ENCODE measurements around the gene PITX1.
"Not testable (repeated sequence)": the region's sequence is repeated elsewhere in the genome, so short reads cannot be mapped to it uniquely, and the experiment has no call there.

The PITX1 gene

GRCh38 chr5:135007305-135007704 lies 26.7 kb downstream of the PITX1 start:
- no peak overlapping the region for H3K23ac ChIP-seq (ENCODE audit: low read length)
- DNase-seq: no peak
- no peak overlapping the region for H3K4me3 ChIP-seq (ENCODE audit: low read length)
- no peak overlapping the region for H2BK5ac ChIP-seq (ENCODE audit: low read length)
- H3K79me2 ChIP-seq (ENCODE audit: control insufficient read depth, insufficient read depth, low read length): no peaks in the 10 kb centered on the region
- H2AK5ac ChIP-seq (ENCODE audit: low read length): no peak overlapping the region
- no peak overlapping the region for H3K27ac ChIP-seq (ENCODE audit: low read depth, low read length)
- no peak overlapping the region for H2BK15ac ChIP-seq (replicated peaks; ENCODE audit: low read depth)
- H3K36me3 ChIP-seq (ENCODE audit: control insufficient read depth, insufficient read depth, low read length): no peaks in the 10 kb centered on the region
- no peak overlapping the region for H3K4me2 ChIP-seq (ENCODE audit: low read length)
- no CpG with 5 or more reads among the region's 9 CpGs for WGBS (ENCODE audit: extremely low coverage, insufficient coverage, low lambda C conversion rate)
- H3K27me3 ChIP-seq (ENCODE audit: insufficient read depth, low read length, poor library complexity): no peaks in the 10 kb centered on the region
- H3K18ac ChIP-seq (ENCODE audit: low read length): no peak overlapping the region
- H4K8ac ChIP-seq (ENCODE audit: low read depth, low read length): no peak overlapping the region
- no peaks in the 10 kb centered on the region for H3K79me1 ChIP-seq (ENCODE audit: low read length)
- H3K56ac ChIP-seq (ENCODE audit: low read length): no peak overlapping the region
- no peak overlapping the region for H4K5ac ChIP-seq (ENCODE audit: low read length)
- H3K4me1 ChIP-seq (ENCODE audit: control insufficient read depth, low read depth, low read length): no peaks in the 10 kb centered on the region
- H3K9ac ChIP-seq (ENCODE audit: low read length): no peak overlapping the region
- no peak overlapping the region for H2BK120ac ChIP-seq (ENCODE audit: low read depth, low read length)
- H3K4ac ChIP-seq (ENCODE audit: low read depth, low read length): no peak overlapping the region

GRCh38 chr5:135005076-135005475 lies 29.0 kb downstream of the PITX1 start:
- Histone ChIP-seq H3K23ac (ENCODE audit: low read length) (no peak overlapping the region), H2BK120ac (ENCODE audit: low read depth, low read length) (no peak overlapping the region), H3K4ac (ENCODE audit: low read depth, low read length) (no peak overlapping the region), H4K8ac (ENCODE audit: low read depth, low read length) (no peak overlapping the region), H3K79me1 (ENCODE audit: low read length) (no peaks in the 10 kb centered on the region), H3K79me2 (ENCODE audit: control insufficient read depth, insufficient read depth, low read length) (no peaks in the 10 kb centered on the region), H3K56ac (ENCODE audit: low read length) (no peak overlapping the region), H3K9ac (ENCODE audit: low read length) (no peak overlapping the region), H3K4me1 (ENCODE audit: control insufficient read depth, low read depth, low read length) (no peaks in the 10 kb centered on the region), H4K5ac (ENCODE audit: low read length) (no peak overlapping the region), H2AK5ac (ENCODE audit: low read length) (no peak overlapping the region), H3K27me3 (ENCODE audit: insufficient read depth, low read length, poor library complexity) (no peaks in the 10 kb centered on the region), H2BK5ac (ENCODE audit: low read length) (no peak overlapping the region), H3K36me3 (ENCODE audit: control insufficient read depth, insufficient read depth, low read length) (no peaks in the 10 kb centered on the region), H3K27ac (ENCODE audit: low read depth, low read length) (no peak overlapping the region), H3K4me3 (ENCODE audit: low read length) (no peak overlapping the region), H3K18ac (ENCODE audit: low read length) (no peak overlapping the region), H3K4me2 (ENCODE audit: low read length) (no peak overlapping the region), H2BK15ac (replicated peaks; ENCODE audit: low read depth) (no peak overlapping the region)
- WGBS (ENCODE audit: extremely low coverage, insufficient coverage, low lambda C conversion rate): no CpG with 5 or more reads among the region's 3 CpGs
- DNase-seq: no peak

GRCh38 chr5:135004376-135004775 lies 29.7 kb downstream of the PITX1 start:
- Histone ChIP-seq H4K8ac (ENCODE audit: low read depth, low read length) (no peak overlapping the region), H3K18ac (ENCODE audit: low read length) (no peak overlapping the region), H2AK5ac (ENCODE audit: low read length) (no peak overlapping the region), H3K27me3 (ENCODE audit: insufficient read depth, low read length, poor library complexity) (no peaks in the 10 kb centered on the region), H3K27ac (ENCODE audit: low read depth, low read length) (no peak overlapping the region), H2BK15ac (replicated peaks; ENCODE audit: low read depth) (no peak overlapping the region), H3K4me3 (ENCODE audit: low read length) (no peak overlapping the region), H3K79me2 (ENCODE audit: control insufficient read depth, insufficient read depth, low read length) (no peaks in the 10 kb centered on the region), H3K56ac (ENCODE audit: low read length) (no peak overlapping the region), H3K79me1 (ENCODE audit: low read length) (no peaks in the 10 kb centered on the region), H3K4ac (ENCODE audit: low read depth, low read length) (no peak overlapping the region), H2BK120ac (ENCODE audit: low read depth, low read length) (no peak overlapping the region), H3K36me3 (ENCODE audit: control insufficient read depth, insufficient read depth, low read length) (no peaks in the 10 kb centered on the region), H3K4me2 (ENCODE audit: low read length) (no peak overlapping the region), H4K5ac (ENCODE audit: low read length) (no peak overlapping the region), H3K9ac (ENCODE audit: low read length) (no peak overlapping the region), H3K4me1 (ENCODE audit: control insufficient read depth, low read depth, low read length) (no peaks in the 10 kb centered on the region), H3K23ac (ENCODE audit: low read length) (no peak overlapping the region), H2BK5ac (ENCODE audit: low read length) (no peak overlapping the region)
- DNase-seq: no peak
- WGBS (ENCODE audit: extremely low coverage, insufficient coverage, low lambda C conversion rate): no CpG with 5 or more reads among the region's 3 CpGs

GRCh38 chr5:134998068-134998467 lies 36.0 kb downstream of the PITX1 start:
- not testable (repeated sequence) for H3K27ac ChIP-seq (ENCODE audit: low read depth, low read length); DNase-seq; H3K4me2 ChIP-seq (ENCODE audit: low read length); H2BK15ac ChIP-seq (replicated peaks; ENCODE audit: low read depth); H2BK120ac ChIP-seq (ENCODE audit: low read depth, low read length); H3K36me3 ChIP-seq (ENCODE audit: control insufficient read depth, insufficient read depth, low read length); H3K56ac ChIP-seq (ENCODE audit: low read length); H4K5ac ChIP-seq (ENCODE audit: low read length); H4K8ac ChIP-seq (ENCODE audit: low read depth, low read length); H3K18ac ChIP-seq (ENCODE audit: low read length); H3K27me3 ChIP-seq (ENCODE audit: insufficient read depth, low read length, poor library complexity); H3K4me1 ChIP-seq (ENCODE audit: control insufficient read depth, low read depth, low read length); H2BK5ac ChIP-seq (ENCODE audit: low read length); H3K9ac ChIP-seq (ENCODE audit: low read length); H3K4ac ChIP-seq (ENCODE audit: low read depth, low read length); H3K79me2 ChIP-seq (ENCODE audit: control insufficient read depth, insufficient read depth, low read length); H3K79me1 ChIP-seq (ENCODE audit: low read length); H3K23ac ChIP-seq (ENCODE audit: low read length); H2AK5ac ChIP-seq (ENCODE audit: low read length); H3K4me3 ChIP-seq (ENCODE audit: low read length)
- no CpG with 5 or more reads among the region's 5 CpGs for WGBS (ENCODE audit: extremely low coverage, insufficient coverage, low lambda C conversion rate)

GRCh38 chr5:134997015-134997414 lies 37.0 kb downstream of the PITX1 start:
- H3K4ac ChIP-seq (ENCODE audit: low read depth, low read length): no peak overlapping the region
- WGBS (ENCODE audit: extremely low coverage, insufficient coverage, low lambda C conversion rate): no CpG with 5 or more reads among the region's 11 CpGs
- H3K27me3 ChIP-seq (ENCODE audit: insufficient read depth, low read length, poor library complexity): no peaks in the 10 kb centered on the region

GRCh38 chr5:134995850-134996402 lies 38.1 kb downstream of the PITX1 start:
- Histone ChIP-seq H2AK5ac (ENCODE audit: low read length) (peak overlapping the region; percentile 85), H2BK5ac (ENCODE audit: low read length) (no peak overlapping the region), H3K18ac (ENCODE audit: low read length) (no peak overlapping the region), H3K79me1 (ENCODE audit: low read length) (no peaks in the 10 kb centered on the region), H2BK15ac (replicated peaks; ENCODE audit: low read depth) (no peak overlapping the region), H3K56ac (ENCODE audit: low read length) (peak overlapping the region; percentile 31), H4K5ac (ENCODE audit: low read length) (no peak overlapping the region), H3K79me2 (ENCODE audit: control insufficient read depth, insufficient read depth, low read length) (no peaks in the 10 kb centered on the region), H4K8ac (ENCODE audit: low read depth, low read length) (no peak overlapping the region), H3K4me2 (ENCODE audit: low read length) (no peak overlapping the region), H3K36me3 (ENCODE audit: control insufficient read depth, insufficient read depth, low read length) (no peaks in the 10 kb centered on the region), H3K27me3 (ENCODE audit: insufficient read depth, low read length, poor library complexity) (no peaks in the 10 kb centered on the region), H3K4ac (ENCODE audit: low read depth, low read length) (no peak overlapping the region), H3K4me1 (ENCODE audit: control insufficient read depth, low read depth, low read length) (no peaks in the 10 kb centered on the region), H3K4me3 (ENCODE audit: low read length) (no peak overlapping the region), H3K27ac (ENCODE audit: low read depth, low read length) (no peak overlapping the region), H2BK120ac (ENCODE audit: low read depth, low read length) (no peak overlapping the region), H3K23ac (ENCODE audit: low read length) (no peak overlapping the region), H3K9ac (ENCODE audit: low read length) (no peak overlapping the region)
- no CpG with 5 or more reads among the region's 8 CpGs for WGBS (ENCODE audit: extremely low coverage, insufficient coverage, low lambda C conversion rate)
- DNase-seq: no peak

More at GRCh38 chr5:134997015-134997414, 37.0 kb downstream of the PITX1 start:
- Histone ChIP-seq H3K56ac (ENCODE audit: low read length) (no peak overlapping the region), H3K4me2 (ENCODE audit: low read length) (no peak overlapping the region), H3K36me3 (ENCODE audit: control insufficient read depth, insufficient read depth, low read length) (no peaks in the 10 kb centered on the region), H4K8ac (ENCODE audit: low read depth, low read length) (no peak overlapping the region), H2BK120ac (ENCODE audit: low read depth, low read length) (no peak overlapping the region), H3K79me1 (ENCODE audit: low read length) (no peaks in the 10 kb centered on the region), H3K4me1 (ENCODE audit: control insufficient read depth, low read depth, low read length) (no peaks in the 10 kb centered on the region), H3K4me3 (ENCODE audit: low read length) (no peak overlapping the region), H3K79me2 (ENCODE audit: control insufficient read depth, insufficient read depth, low read length) (no peaks in the 10 kb centered on the region), H3K27ac (ENCODE audit: low read depth, low read length) (no peak overlapping the region), H2BK15ac (replicated peaks; ENCODE audit: low read depth) (no peak overlapping the region), H3K9ac (ENCODE audit: low read length) (no peak overlapping the region), H2AK5ac (ENCODE audit: low read length) (no peak overlapping the region), H3K18ac (ENCODE audit: low read length) (no peak overlapping the region), H3K23ac (ENCODE audit: low read length) (no peak overlapping the region), H2BK5ac (ENCODE audit: low read length) (no peak overlapping the region), H4K5ac (ENCODE audit: low read length) (no peak overlapping the region)
- no peak for DNase-seq
